ENCODE data around the gene ARID3A. TPM values are rescaled to one million over a fixed set of nuclear protein-coding genes. Genes with fewer than 3 reads are reported as not detected.

Gene ARID3A
- total RNA-seq, 2 donors from 2014 or later = 3.8 to 18.7 TPM

- H3K27ac ChIP-seq = no peak overlapping the region
- H3K36me3 ChIP-seq = peaks cover 12 to 23% of the 10 kb centered on the region in 2 donors
- no peaks in the 10 kb centered on the region for H3K27me3 ChIP-seq (replicated peaks; ENCODE audit: insufficient read depth)
- no peaks in the 10 kb centered on the region for H3K4me1 ChIP-seq (replicated peaks)
- H3K4me3 ChIP-seq = no peak overlapping the region
- DNase-seq (ENCODE audit: low spot score) = no peak
- intact Hi-C loops (cut with DNase I) = no loop called here
- 86% methylated on average over 36 of the region's 37 CpGs for WGBS
- TF ChIP-seq POLR2A (IDR thresholded peaks at IDR 0.05) (no peak), CTCF (IDR thresholded peaks at IDR 0.05) (no peak), POLR2AphosphoS5 (IDR thresholded peaks at IDR 0.05) (no peak)
- H3K9me3 ChIP-seq = no peaks in the 10 kb centered on the region
Observed at GRCh38 chr19:879711-880438, 46.0 kb upstream of the ARID3A start.

GRCh38 chr19:881385-882071 is 44.3 kb upstream of the ARID3A start:
- Histone ChIP-seq H3K36me3 (peaks cover 10 to 32% of the 10 kb centered on the region in 2 donors), H3K9me3 (no peaks in the 10 kb centered on the region), H3K4me3 (no peak overlapping the region), H3K27me3 (replicated peaks; ENCODE audit: insufficient read depth) (no peaks in the 10 kb centered on the region), H3K4me1 (replicated peaks) (no peaks in the 10 kb centered on the region), H3K27ac (no peak overlapping the region)
- intact Hi-C loops (cut with DNase I) = no loop called here
- DNase-seq (ENCODE audit: low spot score) = no peak
- WGBS = 96% methylated on average over 32 of the region's 34 CpGs
- TF ChIP-seq POLR2A (IDR thresholded peaks at IDR 0.05) (no peak), CTCF (IDR thresholded peaks at IDR 0.05) (no peak), POLR2AphosphoS5 (IDR thresholded peaks at IDR 0.05) (no peak)

GRCh38 chr19:882871-883497 is 42.9 kb upstream of the ARID3A start:
- peaks cover 10 to 32% of the 10 kb centered on the region in 2 donors for H3K36me3 ChIP-seq
- no peaks in the 10 kb centered on the region for H3K9me3 ChIP-seq
- DNase-seq (ENCODE audit: low spot score) = no peak
- intact Hi-C loops (cut with DNase I) = no loop called here
- TF ChIP-seq POLR2AphosphoS5 (IDR thresholded peaks at IDR 0.05) (no peak), POLR2A (IDR thresholded peaks at IDR 0.05) (no peak), CTCF (IDR thresholded peaks at IDR 0.05) (no peak)
- WGBS = 93% methylated on average over 30 of the region's 30 CpGs
- no peak overlapping the region for H3K4me3 ChIP-seq
- no peaks in the 10 kb centered on the region for H3K27me3 ChIP-seq (replicated peaks; ENCODE audit: insufficient read depth)
- no peaks in the 10 kb centered on the region for H3K4me1 ChIP-seq (replicated peaks)
- no peak overlapping the region for H3K27ac ChIP-seq

- Histone ChIP-seq H3K9me3 (no peaks in the 10 kb centered on the region), H3K27ac (no peak overlapping the region), H3K4me3 (no peak overlapping the region), H3K36me3 (peaks cover 10 to 32% of the 10 kb centered on the region in 2 donors), H3K27me3 (replicated peaks; ENCODE audit: insufficient read depth) (no peaks in the 10 kb centered on the region), H3K4me1 (replicated peaks) (no peaks in the 10 kb centered on the region)
- intact Hi-C loops (cut with DNase I) = no loop called here
- TF ChIP-seq POLR2A (IDR thresholded peaks at IDR 0.05) (no peak), CTCF (IDR thresholded peaks at IDR 0.05) (peak in 1 of 4 experiments; percentile 35)
- no peak for DNase-seq (ENCODE audit: low spot score)
- WGBS = 86% methylated on average over 19 of the region's 22 CpGs
Observed at GRCh38 chr19:883661-884211, 42.1 kb upstream of the ARID3A start.
